A549 (cell line): ENCODE data around the gene FAM161A. TPM values are rescaled to one million over a fixed set of nuclear protein-coding genes. Genes with fewer than 3 reads are reported as not detected.

ENCODE experiments used
- ATAC-seq, 2 experiments: fragments of 200-7000 bp in 1 of 2; fragments of >200 bp in 1 of 2; cut with Nextera tagmentation in 1 of 2; cut with Tn5 transposase in 1 of 2; 3 replicates each; pipeline versions ENCODE4 v1.8.0 to v1.9.1; 2018 to 2020; ENCODE audit warnings: mild to moderate bottlenecking in 1 of 2, moderate library complexity in 1 of 2
- CTCF ChIA-PET: fragments of 300-600 bp; sonication (Branson Sonifier 250); formaldehyde crosslinking; extraction: SDS; loops from one replicate; lab custom pipeline; 2021; ENCODE audit warnings: antibody characterized with exemption, inconsistent platforms; lab: Yijun Ruan, JAX
- POLR2A ChIA-PET: fragments of 350-600 bp; formaldehyde crosslinking; extraction: SDS; loops from one replicate; lab custom pipeline; 2021; ENCODE audit warnings: antibody characterized with exemption, inconsistent platforms; lab: Yijun Ruan, JAX
- DNase-seq, 2 experiments: peaks; one replicate each; pipeline versions ENCODE4 v3.0.0 to v3.0.0-alpha.2; 2011 to 2016; ENCODE audit warnings: low read depth in 1 of 2, low spot score in 1 of 2
- FAIRE-seq: peaks from 2 replicates; lab custom pipeline; 2011; peaks lifted over from hg19 to GRCh38; lab: Jason Lieb, UNC
- H3K27ac ChIP-seq, 2 experiments: fragments of >200 bp; sonication (Bioruptor Twin); formaldehyde crosslinking; 3 replicates each; pipeline ENCODE4 v1.5.1; 2016 to 2017
- H3K4me1 ChIP-seq: fragments of >200 bp; sonication (Bioruptor Twin); formaldehyde crosslinking; 3 replicates; pipeline ENCODE4 v1.6.1; 2016
- H3K4me2 ChIP-seq: fragments of >200 bp; sonication (Bioruptor Twin); formaldehyde crosslinking; 3 replicates; pipeline ENCODE4 v1.6.1; 2016
- H3K4me3 ChIP-seq: fragments of >200 bp; sonication (Bioruptor Twin); formaldehyde crosslinking; 3 replicates; pipeline ENCODE4 v1.5.1; 2016
- H3K9me3 ChIP-seq: fragments of >200 bp; sonication (Bioruptor Twin); formaldehyde crosslinking; 3 replicates; pipeline ENCODE4 v1.6.1; 2016
- CBX8 ChIP-seq: fragments of 200-600 bp; sonication (generic); IDR thresholded peaks from 2 replicates; pipeline ENCODE4 v1.6.1; 2016
- CHD4 ChIP-seq: fragments of 200-600 bp; sonication (generic); IDR thresholded peaks from 2 replicates; pipeline ENCODE4 v1.6.1; 2016; ENCODE audit warnings: antibody characterized with exemption, mild to moderate bottlenecking, borderline replicate concordance
- EHMT2 ChIP-seq: fragments of 200-600 bp; sonication (generic); IDR thresholded peaks from 2 replicates; pipeline ENCODE4 v1.6.1; 2016; ENCODE audit warnings: antibody characterized with exemption, low read depth, mild to moderate bottlenecking, moderate library complexity
- EP300 ChIP-seq, 2 experiments: fragments of >200 bp; sonication (Bioruptor Twin); formaldehyde crosslinking; IDR thresholded peaks; 2 replicates in 1 of 2; 3 replicates in 1 of 2; pipeline ENCODE4 v1.6.1; 2016 to 2017
- FOSB ChIP-seq: fragments of 250-450 bp; sonication (Bioruptor Pico); IDR thresholded peaks from 2 replicates; pipeline ENCODE4 v1.5.0; 2020; ENCODE audit warnings: mild to moderate bottlenecking, moderate library complexity
- HOXA7 ChIP-seq: fragments of 250-450 bp; sonication (Bioruptor Pico); IDR thresholded peaks from 2 replicates; pipeline ENCODE4 v1.5.0; 2020; ENCODE audit warnings: mild to moderate bottlenecking, moderate library complexity
- JUNB ChIP-seq: fragments of >200 bp; sonication (Bioruptor Twin); formaldehyde crosslinking; IDR thresholded peaks from 2 replicates; pipeline ENCODE4 v1.6.1; 2016
- KDM1A ChIP-seq: fragments of 200-600 bp; sonication (generic); IDR thresholded peaks from 2 replicates; pipeline ENCODE4 v1.6.1; 2016; ENCODE audit warnings: low read depth, mild to moderate bottlenecking
- MYC ChIP-seq: IDR thresholded peaks from 2 replicates; pipeline ENCODE4 v1.6.1; 2012; ENCODE audit warnings: mild to moderate bottlenecking, inconsistent platforms, low read length, improper control_type of control experiment, borderline replicate concordance
- NR3C1 ChIP-seq: fragments of >200 bp; sonication (Bioruptor Twin); formaldehyde crosslinking; IDR thresholded peaks from 3 replicates; pipeline ENCODE4 v1.6.1; 2017
- PHF8 ChIP-seq: fragments of 200-600 bp; sonication (generic); IDR thresholded peaks from 2 replicates; pipeline ENCODE4 v1.6.1; 2016; ENCODE audit warnings: low read depth, mild to moderate bottlenecking, antibody characterized with exemption, moderate library complexity, borderline replicate concordance
- POLR2A ChIP-seq: IDR thresholded peaks from 2 replicates; pipeline ENCODE4 v1.6.1; 2012; ENCODE audit warnings: mild to moderate bottlenecking, low read length
- POLR2AphosphoS2 ChIP-seq: conservative IDR thresholded peaks from 2 replicates; pipeline ENCODE4 v1.6.1; 2012; ENCODE audit warnings: low read length, improper control_type of control experiment, inconsistent platforms
- RAD21 ChIP-seq, 2 experiments: fragments of >200 bp in 1 of 2; sonication (Bioruptor Twin) in 1 of 2; formaldehyde crosslinking in 1 of 2; IDR thresholded peaks in 1 of 2; conservative IDR thresholded peaks in 1 of 2; 2 replicates in 1 of 2; 3 replicates in 1 of 2; pipeline ENCODE4 v1.6.1; 2012 to 2018; ENCODE audit warnings: inconsistent platforms in 1 of 2
- RCOR1 ChIP-seq: fragments of 150-350 bp; IDR thresholded peaks from 2 replicates; pipeline ENCODE4 v1.6.1; 2014; ENCODE audit warnings: antibody characterized with exemption, low read length, low read depth
- SMC3 ChIP-seq: fragments of >200 bp; sonication (Bioruptor Twin); formaldehyde crosslinking; IDR thresholded peaks from 3 replicates; pipeline ENCODE4 v1.6.1; 2018; ENCODE audit warnings: inconsistent platforms
- ZC3H11A ChIP-seq: fragments of 450-650 bp; IDR thresholded peaks from 2 replicates; pipeline ENCODE4 v1.6.1; 2014; ENCODE audit warnings: antibody characterized with exemption, mild to moderate bottlenecking
- ZFP36 ChIP-seq: fragments of 450-650 bp; IDR thresholded peaks from 2 replicates; pipeline ENCODE4 v1.6.1; 2014; ENCODE audit warnings: borderline replicate concordance; ENCODE audit not compliant: partially characterized antibody
- ZSCAN20 ChIP-seq: fragments of 250-450 bp; sonication (Bioruptor Pico); IDR thresholded peaks from 2 replicates; pipeline ENCODE4 v1.8.0; 2022; ENCODE audit warnings: mild to moderate bottlenecking, moderate library complexity
- WGBS: methylation state at CpG from one replicate; pipeline ENCODE4 v1.1.6; 2017; ENCODE audit errors: missing lambda C conversion rate; 5-methylcytosine and 5-hydroxymethylcytosine counted together
- polyA plus RNA-seq, 4 experiments: library from polyadenylated mRNA; depleted of rRNA in 3 of 4; stranded (reverse); fragments of >200 nt; fragmentation: RNase III in 1 of 4; extraction: RNeasy Plus Mini Kit Qiagen cat#74134 plus additional on column Dnase treatment in 1 of 4; gene quantifications; 2 replicates in 3 of 4; 3 replicates in 1 of 4; pipeline ENCODE4 v1.2.3, GENCODE V29; 2011 to 2017
- TF ChIP-seq, protein P1 (sequence below): fragments of 250-450 bp; sonication (Bioruptor Pico); IDR thresholded peaks from 2 replicates; pipeline ENCODE4 v1.5.0; 2021; ENCODE audit warnings: mild to moderate bottlenecking, moderate library complexity, borderline replicate concordance
- TF ChIP-seq, protein P2 (sequence below): fragments of >200 bp; sonication (Bioruptor Twin); formaldehyde crosslinking; IDR thresholded peaks from 3 replicates; pipeline ENCODE4 v1.6.1; 2016
- TF ChIP-seq, protein P3 (sequence below): fragments of >200 bp; sonication (Bioruptor Twin); formaldehyde crosslinking; IDR thresholded peaks from 3 replicates; pipeline ENCODE4 v1.5.1; 2016
- TF ChIP-seq, protein P4 (sequence below): IDR thresholded peaks from 2 replicates; pipeline ENCODE4 v1.6.1; 2012
- TF ChIP-seq, protein P5 (sequence below): IDR thresholded peaks from 2 replicates; pipeline ENCODE4 v1.6.1; 2012; ENCODE audit warnings: low read depth, borderline replicate concordance

FAM161A gene
- polyA plus RNA-seq, 2 of the 4 experiments (the other 2 are of a cell fraction), result 5.8 to 11.8 TPM

DNA sequence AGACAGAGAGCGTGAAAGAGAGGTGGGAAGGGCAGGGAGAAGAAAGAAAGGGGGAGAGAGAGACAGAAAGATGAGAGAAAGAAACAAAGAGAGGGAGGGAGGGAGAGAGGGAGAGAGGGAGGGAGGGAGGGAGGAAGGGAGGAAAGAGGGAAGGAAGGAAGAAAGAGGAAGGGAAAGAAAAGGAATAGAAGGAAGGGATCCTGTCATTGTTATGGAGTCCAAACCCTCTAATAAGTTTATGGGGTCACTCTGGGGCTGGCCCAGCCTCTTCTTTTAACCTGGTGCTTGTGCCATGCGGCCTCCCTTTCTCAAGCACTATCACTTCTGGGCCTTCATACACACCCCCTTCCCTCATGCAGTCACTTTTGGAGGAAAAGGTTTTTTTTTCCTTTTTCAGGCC lies 58.5 kb downstream of the FAM161A start:
- CTCF ChIA-PET, result interaction anchor here (0.6 kb wide), 1 partner anchor 1338 kb away, joined by 3 read pairs; no protein-coding TSS in a partner anchor
- 69% methylated on average over 2 of the region's 2 CpGs for WGBS
- ATAC-seq (no peak), FAIRE-seq (no peak), DNase-seq (no peak)
- H3K4me1 ChIP-seq, result peaks cover 9% of the 10 kb centered on the region; the same call in 2 of the 3 replicates
- H3K27ac ChIP-seq, result no peak overlapping the region
- no peak overlapping the region for H3K4me3 ChIP-seq
- TF ChIP-seq CBX8 (no peak), EHMT2 (no peak), ZC3H11A (no peak), MYC (no peak), EP300 (IDR thresholded peaks at IDR 0.05) (no peak), POLR2AphosphoS2 (no peak), ZSCAN20 (no peak), KDM1A (no peak), NR3C1 (no peak), POLR2A (no peak), PHF8 (no peak), HOXA7 (CRISPR knock-in tag) (no peak), SMC3 (no peak), RCOR1 (no peak), FOSB (CRISPR knock-in tag) (no peak)
- TF ChIP-seq, protein P1, sequence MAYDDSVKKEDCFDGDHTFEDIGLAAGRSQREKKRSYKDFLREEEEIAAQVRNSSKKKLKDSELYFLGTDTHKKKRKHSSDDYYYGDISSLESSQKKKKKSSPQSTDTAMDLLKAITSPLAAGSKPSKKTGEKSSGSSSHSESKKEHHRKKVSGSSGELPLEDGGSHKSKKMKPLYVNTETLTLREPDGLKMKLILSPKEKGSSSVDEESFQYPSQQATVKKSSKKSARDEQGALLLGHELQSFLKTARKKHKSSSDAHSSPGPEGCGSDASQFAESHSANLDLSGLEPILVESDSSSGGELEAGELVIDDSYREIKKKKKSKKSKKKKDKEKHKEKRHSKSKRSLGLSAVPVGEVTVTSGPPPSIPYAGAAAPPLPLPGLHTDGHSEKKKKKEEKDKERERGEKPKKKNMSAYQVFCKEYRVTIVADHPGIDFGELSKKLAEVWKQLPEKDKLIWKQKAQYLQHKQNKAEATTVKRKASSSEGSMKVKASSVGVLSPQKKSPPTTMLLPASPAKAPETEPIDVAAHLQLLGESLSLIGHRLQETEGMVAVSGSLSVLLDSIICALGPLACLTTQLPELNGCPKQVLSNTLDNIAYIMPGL, result no peak
- TF ChIP-seq, protein P2, sequence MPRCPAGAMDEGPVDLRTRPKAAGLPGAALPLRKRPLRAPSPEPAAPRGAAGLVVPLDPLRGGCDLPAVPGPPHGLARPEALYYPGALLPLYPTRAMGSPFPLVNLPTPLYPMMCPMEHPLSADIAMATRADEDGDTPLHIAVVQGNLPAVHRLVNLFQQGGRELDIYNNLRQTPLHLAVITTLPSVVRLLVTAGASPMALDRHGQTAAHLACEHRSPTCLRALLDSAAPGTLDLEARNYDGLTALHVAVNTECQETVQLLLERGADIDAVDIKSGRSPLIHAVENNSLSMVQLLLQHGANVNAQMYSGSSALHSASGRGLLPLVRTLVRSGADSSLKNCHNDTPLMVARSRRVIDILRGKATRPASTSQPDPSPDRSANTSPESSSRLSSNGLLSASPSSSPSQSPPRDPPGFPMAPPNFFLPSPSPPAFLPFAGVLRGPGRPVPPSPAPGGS, result no peak
- H3K4me2 ChIP-seq, result no peak overlapping the region
- POLR2A ChIA-PET, result no interaction called here
- no peaks in the 10 kb centered on the region for H3K9me3 ChIP-seq

DNA sequence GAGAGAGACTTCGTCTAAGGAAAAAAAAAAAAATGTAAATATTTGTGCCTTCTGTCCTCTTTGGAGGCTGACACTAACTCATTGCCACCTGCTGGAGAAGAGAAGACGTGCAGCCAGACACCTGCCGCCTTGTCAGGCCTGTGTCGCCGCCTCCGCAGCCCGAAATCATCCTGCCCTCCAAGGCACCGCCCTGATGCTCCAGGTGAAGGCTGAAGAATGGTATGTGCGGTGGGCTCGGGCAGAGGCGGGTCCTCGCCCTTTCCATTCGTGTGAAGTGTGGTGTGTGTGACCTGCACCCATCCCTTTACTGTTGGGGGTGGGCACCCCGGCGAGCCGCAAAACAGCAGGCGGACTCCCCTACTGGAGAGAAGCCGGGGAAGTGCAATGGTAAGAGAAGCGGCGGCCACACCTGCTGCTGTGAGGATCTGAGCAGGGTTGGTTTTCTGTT lies 60.4 kb downstream of the FAM161A start:
- Histone ChIP-seq H3K4me2 (peak overlapping the region; percentile 58), H3K4me1 (peaks cover 8% of the 10 kb centered on the region; the same call in 2 of the 3 replicates), H3K4me3 (peak overlapping the region; percentile 11; the same call in 2 of the 3 replicates), H3K9me3 (no peaks in the 10 kb centered on the region), H3K27ac (peak overlapping the region in 1 of 2 experiments; percentile 45; a peak in 2 of 6 replicates)
- FAIRE-seq (no peak), DNase-seq (peak; percentile 85 to 86), ATAC-seq (peak; percentile 98)
- TF ChIP-seq JUNB (no peak), SMC3 (peak; percentile 84), ZFP36 (no peak), CHD4 (no peak), KDM1A (no peak), RAD21 (conservative IDR thresholded peaks at IDR 0.05 in 1 of 2, IDR thresholded peaks at IDR 0.05 in 1 of 2) (peak; percentile 75 to 77)
- TF ChIP-seq, protein P3, sequence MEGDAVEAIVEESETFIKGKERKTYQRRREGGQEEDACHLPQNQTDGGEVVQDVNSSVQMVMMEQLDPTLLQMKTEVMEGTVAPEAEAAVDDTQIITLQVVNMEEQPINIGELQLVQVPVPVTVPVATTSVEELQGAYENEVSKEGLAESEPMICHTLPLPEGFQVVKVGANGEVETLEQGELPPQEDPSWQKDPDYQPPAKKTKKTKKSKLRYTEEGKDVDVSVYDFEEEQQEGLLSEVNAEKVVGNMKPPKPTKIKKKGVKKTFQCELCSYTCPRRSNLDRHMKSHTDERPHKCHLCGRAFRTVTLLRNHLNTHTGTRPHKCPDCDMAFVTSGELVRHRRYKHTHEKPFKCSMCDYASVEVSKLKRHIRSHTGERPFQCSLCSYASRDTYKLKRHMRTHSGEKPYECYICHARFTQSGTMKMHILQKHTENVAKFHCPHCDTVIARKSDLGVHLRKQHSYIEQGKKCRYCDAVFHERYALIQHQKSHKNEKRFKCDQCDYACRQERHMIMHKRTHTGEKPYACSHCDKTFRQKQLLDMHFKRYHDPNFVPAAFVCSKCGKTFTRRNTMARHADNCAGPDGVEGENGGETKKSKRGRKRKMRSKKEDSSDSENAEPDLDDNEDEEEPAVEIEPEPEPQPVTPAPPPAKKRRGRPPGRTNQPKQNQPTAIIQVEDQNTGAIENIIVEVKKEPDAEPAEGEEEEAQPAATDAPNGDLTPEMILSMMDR, result peak; percentile 55
- TF ChIP-seq, protein P4, sequence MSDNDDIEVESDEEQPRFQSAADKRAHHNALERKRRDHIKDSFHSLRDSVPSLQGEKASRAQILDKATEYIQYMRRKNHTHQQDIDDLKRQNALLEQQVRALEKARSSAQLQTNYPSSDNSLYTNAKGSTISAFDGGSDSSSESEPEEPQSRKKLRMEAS, result peak; percentile 38; the same call in 1 of the 2 replicates
- TF ChIP-seq, protein P5, sequence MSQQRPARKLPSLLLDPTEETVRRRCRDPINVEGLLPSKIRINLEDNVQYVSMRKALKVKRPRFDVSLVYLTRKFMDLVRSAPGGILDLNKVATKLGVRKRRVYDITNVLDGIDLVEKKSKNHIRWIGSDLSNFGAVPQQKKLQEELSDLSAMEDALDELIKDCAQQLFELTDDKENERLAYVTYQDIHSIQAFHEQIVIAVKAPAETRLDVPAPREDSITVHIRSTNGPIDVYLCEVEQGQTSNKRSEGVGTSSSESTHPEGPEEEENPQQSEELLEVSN, result no peak
- 22% methylated on average over 20 of the region's 20 CpGs for WGBS
- CTCF ChIA-PET, result interaction anchor here (0.6 to 1.4 kb wide), 17 partner anchors 8 to 615 kb away, joined by 3 to 7 read pairs (median 4); no protein-coding TSS in a partner anchor
- POLR2A ChIA-PET, result interaction anchor here (1.2 to 2.1 kb wide), 2 partner anchors 29 to 30 kb away, joined by 3 to 12 read pairs; no protein-coding TSS in a partner anchor
